ENCODE results near the gene TESK2.

- TF ChIP-seq CTCF (conservative IDR thresholded peaks at IDR 0.05; ENCODE audit: low read length) (0 out of 2 replicates have a peak, but pooled peaks have one; percentile 16), EZH2phosphoT487 (IDR thresholded peaks at IDR 0.05; ENCODE audit: borderline replicate concordance, low read depth, low read length) (no peak)
Measured at GRCh38 chr1:45306319-45306718, 184.6 kb downstream of the TESK2 start.

Measured in OCI-LY7 (cell line).